GM19438 (cell line): Measurements from ENCODE around the gene DSC2.

Experiments
- ATAC-seq: cut with Tn5 transposase; IDR thresholded peaks from one replicate; pipeline ENCODE4 v1.9.1; 2021; ENCODE audit warnings: low read depth; ENCODE audit not compliant: unreplicated experiment

The DSC2 gene

DNA sequence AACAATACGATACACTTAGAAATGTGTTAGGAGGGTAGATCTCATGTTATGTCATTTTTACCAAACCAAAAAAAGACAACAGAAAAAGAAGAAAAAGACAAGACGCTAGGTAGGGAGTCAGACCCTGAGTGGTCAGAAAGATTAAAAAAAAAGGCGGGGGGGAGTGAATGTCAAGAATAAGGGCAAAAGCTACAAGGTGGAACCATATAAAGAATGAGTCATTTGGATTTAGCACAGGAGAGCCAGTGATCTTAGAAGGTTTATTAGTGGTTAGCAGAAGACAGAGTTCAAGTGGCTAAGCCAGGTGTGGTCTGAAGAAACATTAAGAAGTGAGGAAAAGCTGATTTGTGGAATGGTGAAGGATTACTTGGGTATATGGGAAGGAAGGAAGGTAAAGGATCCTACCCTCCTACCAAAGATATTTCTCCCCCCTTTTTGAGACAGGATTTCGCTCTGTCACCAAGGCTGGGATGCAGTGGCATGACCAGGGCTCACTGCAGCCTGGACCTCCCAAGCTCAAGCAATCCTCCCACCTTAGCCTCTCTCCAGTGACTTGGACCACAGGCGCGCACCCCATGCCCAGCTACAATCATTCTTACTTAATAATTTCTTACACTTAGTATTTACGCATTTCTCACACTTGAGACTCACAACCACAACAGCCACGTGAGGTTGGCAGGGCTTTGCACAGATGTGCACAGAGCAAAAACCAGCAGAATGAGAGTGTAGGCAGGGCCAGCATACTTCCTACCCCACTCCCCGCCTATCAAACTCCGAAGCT, 2.6 kb downstream of the DSC2 start:
- no peak for ATAC-seq

- ATAC-seq, result no peak
Observed at GRCh38 chr18:31098878-31099277, 3.3 kb downstream of the DSC2 start.

DNA sequence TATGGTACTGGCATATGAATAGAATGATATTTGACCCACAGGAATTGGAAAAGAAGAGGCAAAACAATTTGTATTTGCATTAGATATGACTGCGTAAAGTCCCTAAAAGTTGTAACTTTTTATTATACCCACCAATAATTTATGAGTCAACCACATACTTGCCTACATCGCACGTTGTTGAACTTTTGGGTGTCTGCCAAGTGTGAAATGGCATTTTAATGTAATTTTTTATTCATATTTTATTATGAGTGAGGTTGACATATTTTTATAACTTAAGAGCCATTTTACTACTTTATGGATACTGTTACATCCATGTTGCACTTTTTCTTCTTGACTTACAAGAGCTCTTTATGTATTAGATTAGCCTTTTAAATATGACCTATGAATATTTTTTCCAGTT, 4.6 kb downstream of the DSC2 start:
- no peak for ATAC-seq

- ATAC-seq, result no peak
Observed at GRCh38 chr18:31093880-31094279, 8.3 kb downstream of the DSC2 start.

GRCh38 chr18:31093294-31093693, 8.9 kb downstream of the DSC2 start:
- ATAC-seq, result no peak

- no peak for ATAC-seq
Observed at GRCh38 chr18:31091350-31091749, 10.9 kb downstream of the DSC2 start.

- ATAC-seq, result no peak
Observed at GRCh38 chr18:31088532-31088931, 13.7 kb downstream of the DSC2 start.

DNA sequence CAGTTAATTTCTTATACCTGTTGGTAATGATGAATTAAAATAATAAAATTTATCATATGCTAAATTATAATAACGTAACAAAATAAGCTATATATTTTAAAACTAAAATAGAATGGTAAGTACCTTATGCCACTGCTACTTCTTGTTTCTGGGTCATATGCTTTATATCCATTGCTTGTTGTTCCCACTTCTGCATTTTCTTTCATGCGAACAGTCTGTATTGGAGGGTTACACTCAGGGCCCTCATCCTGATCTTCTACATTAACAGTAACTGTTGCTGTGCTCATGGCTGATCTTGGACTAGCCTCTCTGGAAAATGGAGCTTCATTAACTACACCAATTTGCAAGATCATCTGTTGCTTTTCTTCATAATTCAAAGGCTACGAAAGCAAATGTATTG, 22.2 kb downstream of the DSC2 start:
- ATAC-seq, result no peak

DNA sequence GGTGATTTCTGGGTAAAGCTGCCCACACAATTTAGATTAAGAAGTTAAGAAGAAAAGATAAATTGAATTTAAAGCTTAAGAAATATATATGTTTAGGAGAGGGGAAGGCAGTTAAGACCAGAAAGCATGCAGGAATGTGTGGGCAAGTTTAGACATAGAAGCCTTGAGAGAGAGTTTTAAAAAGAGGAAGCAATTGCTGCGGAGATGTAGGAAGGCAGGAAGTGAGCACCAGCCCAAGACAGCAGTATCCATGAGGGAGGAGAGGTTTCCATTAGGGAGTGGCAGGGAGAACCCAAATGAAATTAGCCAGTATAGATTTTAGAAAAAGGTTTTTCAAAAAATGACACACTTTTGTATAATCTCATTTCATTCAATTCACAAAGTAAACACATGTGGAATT, 24.3 kb downstream of the DSC2 start:
- ATAC-seq, result no peak

GRCh38 chr18:31072175-31072574, 30.0 kb downstream of the DSC2 start:
- no peak for ATAC-seq

DNA sequence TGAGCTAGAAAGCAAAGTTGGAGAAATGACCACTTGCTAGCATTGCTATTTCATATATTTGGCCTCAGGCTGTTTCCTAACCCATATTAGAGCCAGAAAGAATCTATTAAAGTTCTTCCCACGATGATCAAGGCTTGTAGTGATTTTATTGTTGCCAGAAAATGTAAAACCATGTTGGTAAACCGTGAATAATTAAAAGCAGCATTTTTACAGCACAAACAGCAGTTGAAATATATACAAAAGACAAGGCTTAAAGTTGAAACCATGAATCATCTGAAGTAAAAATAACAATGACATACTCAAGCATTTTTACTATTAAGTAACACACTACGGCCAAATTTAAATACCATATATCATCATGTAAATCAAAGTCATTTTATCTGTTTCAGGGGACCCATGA, 32.0 kb downstream of the DSC2 start:
- no peak for ATAC-seq

- no peak for ATAC-seq
Observed at GRCh38 chr18:31066266-31066665, 36.0 kb downstream of the DSC2 start.

DNA sequence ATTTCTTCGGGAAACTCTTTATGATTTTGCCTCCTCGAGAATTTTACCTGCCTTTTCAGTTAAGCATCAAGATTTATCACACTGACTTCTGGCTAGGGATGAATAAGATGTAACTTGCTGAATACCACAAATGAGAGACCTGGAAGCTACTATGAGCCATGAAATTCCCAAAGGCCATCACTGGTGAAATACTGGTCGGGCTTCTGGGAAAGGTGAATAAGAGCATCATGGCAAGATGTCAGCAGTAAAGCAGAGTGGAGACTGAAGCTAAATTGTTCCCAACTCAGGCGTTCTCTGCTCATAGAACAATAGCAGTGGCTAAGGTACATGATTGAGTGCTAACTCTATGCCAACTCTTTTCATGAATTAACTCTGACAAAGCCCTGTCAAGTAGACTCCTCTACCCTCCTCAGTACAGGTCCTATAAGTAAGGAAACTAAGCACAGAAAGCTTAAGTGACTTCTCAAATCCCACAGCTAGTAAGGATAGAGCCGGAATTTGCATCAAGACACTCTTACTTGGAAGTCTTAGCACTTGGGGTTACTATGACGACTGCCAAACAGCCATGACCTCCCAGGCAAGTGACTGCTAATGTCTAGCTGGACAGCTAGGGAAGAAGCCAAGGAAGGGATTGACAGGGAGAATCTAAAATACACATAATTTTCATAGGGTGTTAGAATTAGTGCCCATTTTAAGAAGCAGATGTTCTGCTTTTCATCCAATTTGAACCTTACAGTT, 37.0 kb downstream of the DSC2 start:
- no peak for ATAC-seq

- ATAC-seq, result no peak
Observed at GRCh38 chr18:31064130-31064529, 38.1 kb downstream of the DSC2 start.

GRCh38 chr18:31061945-31062344, 40.3 kb downstream of the DSC2 start:
- no peak for ATAC-seq

- no peak for ATAC-seq
Observed at GRCh38 chr18:31058897-31059296, 43.3 kb downstream of the DSC2 start.

- no peak for ATAC-seq
Observed at GRCh38 chr18:31057917-31058316, 44.3 kb downstream of the DSC2 start.

DNA sequence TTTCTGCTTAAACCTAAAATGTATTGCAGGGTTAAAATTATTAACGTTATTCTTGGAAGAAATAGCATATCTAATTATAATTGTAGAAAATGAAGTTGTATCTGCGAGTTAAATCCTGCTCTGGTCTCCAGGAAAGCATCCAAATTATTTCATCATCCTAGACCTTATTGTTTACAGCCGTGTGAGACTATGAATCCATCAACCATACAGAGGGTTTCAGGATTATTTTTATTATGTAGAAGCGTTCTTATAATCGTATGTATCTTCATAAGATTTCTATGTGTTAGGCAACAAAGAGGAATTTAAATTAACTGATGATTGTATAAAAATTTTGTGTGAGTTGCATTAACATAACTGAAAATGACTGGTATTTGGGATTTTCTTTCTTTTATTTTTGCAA, 45.2 kb downstream of the DSC2 start:
- no peak for ATAC-seq

GRCh38 chr18:31056296-31056695, 45.9 kb downstream of the DSC2 start:
- no peak for ATAC-seq

DNA sequence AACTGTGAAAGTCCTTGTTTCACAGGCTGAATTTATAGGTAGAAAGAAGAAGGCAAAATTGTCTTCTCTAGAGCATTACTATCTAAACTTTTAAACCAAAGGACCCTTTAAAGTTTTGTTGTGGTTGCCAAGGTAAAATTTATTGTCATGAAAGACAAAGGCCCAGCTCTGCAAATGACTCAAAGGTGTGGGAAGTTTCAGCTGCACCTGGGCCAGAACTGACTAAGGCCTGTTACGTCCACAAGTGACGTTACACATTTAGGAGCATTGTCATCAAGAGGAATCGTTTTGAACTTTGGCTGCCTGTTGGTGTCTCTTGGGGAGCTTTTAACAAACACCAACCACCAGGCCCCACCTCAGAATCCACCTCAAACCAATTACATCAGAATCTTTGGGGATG, 51.6 kb downstream of the DSC2 start:
- ATAC-seq, result no peak

DNA sequence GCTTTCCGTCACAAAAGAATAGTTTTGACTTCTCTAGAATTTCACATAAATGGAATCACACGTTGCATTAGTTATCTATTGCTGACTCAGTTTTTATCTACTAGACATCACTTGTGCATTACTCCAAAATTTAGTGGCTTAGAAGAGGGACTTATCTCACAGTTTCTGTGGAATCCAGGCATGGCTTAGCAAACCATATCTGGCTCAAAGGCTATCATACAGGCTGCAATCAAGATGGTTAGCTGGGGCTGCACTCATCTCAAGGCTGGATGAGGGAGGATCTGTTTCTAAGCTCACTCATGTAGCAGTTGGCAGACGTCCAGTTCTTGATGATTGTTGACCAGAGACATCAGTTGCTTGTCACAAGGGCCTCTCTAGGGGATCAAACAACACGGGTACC, 53.0 kb downstream of the DSC2 start:
- no peak for ATAC-seq

DNA sequence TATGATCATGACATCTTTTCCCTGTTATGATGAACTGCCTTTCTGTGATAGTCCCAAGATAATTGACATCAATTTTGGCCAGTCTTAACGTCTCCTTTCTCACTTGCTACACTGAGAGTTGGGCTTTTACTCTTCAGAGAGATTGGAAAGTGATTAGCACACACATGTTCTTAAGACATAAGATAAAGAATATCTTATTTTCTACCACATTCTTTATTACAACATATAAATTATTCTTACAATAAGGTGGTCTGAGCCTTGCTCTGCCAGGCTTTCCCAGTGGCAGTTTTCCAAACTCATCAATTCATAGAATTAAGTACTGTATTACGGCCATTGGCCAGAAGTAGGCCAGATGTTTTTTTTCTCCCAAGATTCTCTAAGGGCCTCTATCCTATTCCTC, 54.0 kb downstream of the DSC2 start:
- no peak for ATAC-seq
